Nephron (organoid): ENCODE results near the gene OR10G4.

Experiments used
- H3K27ac Mint-ChIP-seq, 3 experiments: 2 replicates each; pipeline ENCODE4 v1.8.0; 2020; ENCODE audit warnings: mixed read lengths in 3 of 3, mild to moderate bottlenecking in 2 of 3, moderate library complexity in 1 of 3
- H3K27me3 Mint-ChIP-seq: 2 replicates; pipeline ENCODE4 v1.8.0; 2021; ENCODE audit warnings: low read depth, mild to moderate bottlenecking, moderate library complexity, mixed read lengths
- H3K36me3 Mint-ChIP-seq: 2 replicates; pipeline ENCODE4 v1.8.0; 2020; ENCODE audit warnings: low read depth, mixed read lengths
- H3K4me1 Mint-ChIP-seq: 2 replicates; pipeline ENCODE4 v1.8.0; 2020; ENCODE audit warnings: mixed read lengths
- H3K4me3 Mint-ChIP-seq, 3 experiments: 2 replicates each; pipeline ENCODE4 v1.8.0; 2020; ENCODE audit warnings: mild to moderate bottlenecking in 3 of 3, mixed read lengths in 3 of 3, moderate library complexity in 2 of 3
- H3K9me3 Mint-ChIP-seq: 2 replicates; pipeline ENCODE4 v1.8.0; 2020; ENCODE audit warnings: mixed read lengths
- CTCF ChIP-seq, 3 experiments: fragments of 200-600 bp; sonication (generic); IDR thresholded peaks; one replicate each; pipeline ENCODE4 v1.5.0; 2021; ENCODE audit warnings: antibody characterized with exemption in 3 of 3; ENCODE audit not compliant: unreplicated experiment in 3 of 3

The OR10G4 gene

GRCh38 chr11:124043420-124043819, 30.6 kb downstream of the OR10G4 start:
- Mint-ChIP-seq H3K4me3 (no peak overlapping the region), H3K27ac (no peak overlapping the region), H3K4me1 (no peaks in the 10 kb centered on the region), H3K27me3 (no peaks in the 10 kb centered on the region), H3K9me3 (no peaks in the 10 kb centered on the region), H3K36me3 (no peaks in the 10 kb centered on the region)
- no peak for TF ChIP-seq CTCF (IDR thresholded peaks at IDR 0.05; ENCODE audit: unreplicated experiment in 3 of 3)

- no peak overlapping the region for H3K4me3 Mint-ChIP-seq
- peaks cover 3% of the 10 kb centered on the region for H3K27me3 Mint-ChIP-seq
- no peak overlapping the region for H3K27ac Mint-ChIP-seq
- no peaks in the 10 kb centered on the region for H3K9me3 Mint-ChIP-seq
- H3K4me1 Mint-ChIP-seq = no peaks in the 10 kb centered on the region
- no peak for TF ChIP-seq CTCF (IDR thresholded peaks at IDR 0.05; ENCODE audit: unreplicated experiment in 3 of 3)
- H3K36me3 Mint-ChIP-seq = no peaks in the 10 kb centered on the region
Observed at GRCh38 chr11:124050748-124051147, 38.0 kb downstream of the OR10G4 start.

DNA sequence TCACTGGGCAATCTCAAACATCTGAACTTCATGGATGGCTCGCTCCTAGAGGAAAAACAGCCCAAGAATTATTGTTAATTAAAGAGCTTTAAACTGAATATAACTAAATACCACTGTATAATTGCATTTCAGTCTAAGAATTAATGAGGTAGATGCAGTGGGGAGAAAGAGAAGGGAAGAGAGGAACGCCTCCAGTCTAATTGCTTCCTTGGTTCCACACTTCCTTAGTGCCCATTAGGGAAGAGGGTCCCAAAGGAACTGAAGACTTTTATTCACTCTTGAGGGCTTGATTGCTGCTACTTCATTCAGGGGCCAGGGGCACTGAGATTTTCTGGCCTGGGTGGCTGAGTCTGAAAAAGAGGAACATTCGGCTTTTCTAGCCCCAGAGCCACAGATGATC, 40.2 kb downstream of the OR10G4 start:
- no peak for TF ChIP-seq CTCF (IDR thresholded peaks at IDR 0.05; ENCODE audit: unreplicated experiment in 3 of 3)
- no peak overlapping the region for H3K27ac Mint-ChIP-seq
- peaks cover 3% of the 10 kb centered on the region for H3K27me3 Mint-ChIP-seq
- H3K36me3 Mint-ChIP-seq = no peaks in the 10 kb centered on the region
- no peak overlapping the region for H3K4me3 Mint-ChIP-seq
- H3K9me3 Mint-ChIP-seq = peaks cover 2% of the 10 kb centered on the region
- no peaks in the 10 kb centered on the region for H3K4me1 Mint-ChIP-seq
